ENCODE measurements around the gene ARMC9.
"Not testable (repeated sequence)": the region's sequence is repeated elsewhere in the genome, so short reads cannot be mapped to it uniquely, and the experiment has no call there.

The ARMC9 gene

GRCh38 chr2:231401101-231401500, 202.7 kb downstream of the ARMC9 start:
- DNase-seq = not testable (repeated sequence)

- not testable (repeated sequence) for DNase-seq
Measured at GRCh38 chr2:231403421-231404182, 205.2 kb downstream of the ARMC9 start.

DNA sequence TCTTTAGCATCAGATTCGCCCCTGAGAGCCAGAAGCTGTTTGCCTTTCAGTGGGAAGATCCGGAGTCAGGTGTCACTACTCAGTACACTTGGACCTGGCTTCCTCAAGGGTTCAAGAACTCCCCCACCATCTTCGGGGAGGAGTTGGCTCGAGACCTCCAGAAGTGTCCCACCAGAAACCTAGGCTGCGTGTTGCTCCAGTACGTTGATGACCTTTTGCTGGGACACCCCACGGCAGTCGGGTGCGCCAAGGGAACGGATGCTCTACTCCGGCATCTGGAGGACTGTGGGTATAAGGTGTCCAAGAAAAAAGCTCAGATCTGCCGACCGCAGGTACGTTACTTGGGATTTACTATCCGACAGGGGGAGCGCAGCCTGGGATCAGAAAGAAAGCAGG, 205.8 kb downstream of the ARMC9 start:
- DNase-seq = not testable (repeated sequence)

DNA sequence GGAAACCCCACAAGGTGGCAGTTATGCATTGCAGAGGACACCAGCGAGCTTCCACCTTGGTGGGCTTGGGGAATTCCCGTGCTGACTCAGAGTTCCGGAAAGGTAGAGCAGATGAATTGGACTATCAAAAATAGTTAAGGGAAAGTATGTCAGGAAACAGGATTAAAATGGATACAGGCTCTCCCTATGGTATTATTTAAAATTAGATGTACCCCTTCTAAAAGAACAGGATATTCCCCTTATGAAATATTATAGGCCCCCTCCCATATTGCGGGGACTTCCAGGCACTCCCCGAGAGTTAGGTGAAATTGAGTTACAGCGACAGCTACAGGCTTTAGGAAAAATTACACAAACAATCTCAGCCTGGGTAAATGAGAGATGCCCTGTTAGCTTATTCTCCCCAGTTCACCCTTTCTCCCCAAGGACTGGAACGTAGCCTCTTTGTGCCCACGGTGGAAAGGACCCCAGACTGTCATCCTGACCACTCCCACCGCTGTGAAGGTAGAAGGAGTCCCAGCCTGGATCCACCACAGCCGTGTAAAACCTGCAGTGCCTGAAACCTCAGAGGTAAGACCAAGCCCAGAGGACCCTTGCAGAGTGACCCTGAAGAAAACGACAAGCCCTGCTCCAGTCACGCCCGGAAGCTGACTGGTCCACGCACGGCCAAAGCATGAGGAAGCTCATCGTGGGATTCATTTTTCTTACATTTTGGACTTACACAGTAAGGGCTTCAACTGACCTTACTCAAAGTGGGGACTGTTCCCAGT, 207.4 kb downstream of the ARMC9 start:
- DNase-seq = not testable (repeated sequence)

DNA sequence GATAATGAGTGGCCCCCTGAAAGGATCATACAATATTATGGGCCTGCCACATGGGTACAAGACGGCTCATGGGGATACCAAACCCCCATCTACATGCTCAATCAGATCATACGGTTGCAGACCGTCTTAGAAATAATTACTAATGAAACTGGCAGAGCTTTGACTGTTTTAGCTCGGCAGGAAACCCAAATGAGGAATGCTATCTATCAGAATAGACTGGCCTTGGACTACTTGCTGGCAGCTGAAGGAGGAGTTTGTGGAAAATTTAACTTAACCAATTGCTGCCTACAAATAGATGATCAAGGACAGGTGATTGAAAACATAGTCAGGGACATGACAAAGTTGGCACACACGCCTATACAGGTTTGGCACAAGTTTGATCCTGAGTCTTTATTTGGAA, 209.3 kb downstream of the ARMC9 start:
- DNase-seq = not testable (repeated sequence)

- DNase-seq = not testable (repeated sequence)
Measured at GRCh38 chr2:231408304-231408703, 209.9 kb downstream of the ARMC9 start.

DNA sequence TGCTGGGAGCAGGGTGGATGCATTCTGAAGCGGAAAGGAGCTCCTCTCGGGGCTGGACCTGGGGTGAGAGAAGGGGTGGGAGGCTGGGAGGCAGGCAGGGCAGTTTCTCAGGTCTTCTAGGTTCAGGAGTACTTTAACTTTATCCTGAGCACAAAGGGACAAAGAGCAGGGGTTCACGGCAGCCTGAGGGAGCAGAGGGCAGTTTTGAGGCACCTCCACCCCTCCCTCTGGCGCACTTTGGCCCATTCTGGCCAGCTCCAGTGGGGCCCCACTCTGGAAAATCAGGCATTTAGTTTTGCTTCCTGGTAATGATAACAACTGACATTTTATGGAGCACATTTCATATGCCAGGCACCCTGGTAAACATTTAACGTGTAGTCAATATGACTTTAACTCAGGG, 211.3 kb downstream of the ARMC9 start:
- DNase-seq = no peak

DNA sequence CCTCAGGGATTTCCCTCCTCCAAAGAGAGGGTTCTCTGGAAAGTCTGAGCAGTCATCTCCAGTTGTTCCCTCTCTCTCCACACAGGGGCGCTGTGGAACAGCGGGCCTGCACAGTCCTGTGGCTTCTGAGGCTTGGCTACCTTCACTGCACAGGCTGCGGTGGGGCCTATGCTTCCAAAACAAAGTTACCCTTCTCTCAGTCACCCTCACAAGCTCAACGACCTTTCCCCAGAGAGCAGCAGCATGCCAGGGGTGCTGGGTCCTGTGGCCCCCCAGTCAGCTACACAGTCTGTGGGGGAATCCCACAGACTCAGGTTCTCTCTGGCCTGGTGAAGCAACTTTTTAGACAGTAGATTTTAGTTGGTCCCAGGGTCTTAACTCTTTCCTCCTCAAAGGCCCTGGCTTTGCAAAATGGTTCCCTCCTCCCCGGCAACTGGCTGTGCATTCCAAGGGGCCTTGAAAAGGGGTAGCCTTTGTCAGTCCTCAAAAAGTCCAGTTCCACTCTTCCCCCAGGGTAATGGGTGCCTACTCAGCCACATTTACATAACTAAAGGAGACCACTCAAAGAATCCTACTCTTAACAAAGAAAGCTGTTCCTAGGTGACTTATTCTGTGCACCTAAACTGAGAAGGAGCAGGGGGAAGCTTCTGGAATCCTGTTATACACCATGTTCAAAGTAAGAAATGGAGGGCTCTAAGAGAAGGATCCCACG, 212.0 kb downstream of the ARMC9 start:
- no peak for DNase-seq

GRCh38 chr2:231411237-231411636, 212.8 kb downstream of the ARMC9 start:
- DNase-seq = no peak

DNA sequence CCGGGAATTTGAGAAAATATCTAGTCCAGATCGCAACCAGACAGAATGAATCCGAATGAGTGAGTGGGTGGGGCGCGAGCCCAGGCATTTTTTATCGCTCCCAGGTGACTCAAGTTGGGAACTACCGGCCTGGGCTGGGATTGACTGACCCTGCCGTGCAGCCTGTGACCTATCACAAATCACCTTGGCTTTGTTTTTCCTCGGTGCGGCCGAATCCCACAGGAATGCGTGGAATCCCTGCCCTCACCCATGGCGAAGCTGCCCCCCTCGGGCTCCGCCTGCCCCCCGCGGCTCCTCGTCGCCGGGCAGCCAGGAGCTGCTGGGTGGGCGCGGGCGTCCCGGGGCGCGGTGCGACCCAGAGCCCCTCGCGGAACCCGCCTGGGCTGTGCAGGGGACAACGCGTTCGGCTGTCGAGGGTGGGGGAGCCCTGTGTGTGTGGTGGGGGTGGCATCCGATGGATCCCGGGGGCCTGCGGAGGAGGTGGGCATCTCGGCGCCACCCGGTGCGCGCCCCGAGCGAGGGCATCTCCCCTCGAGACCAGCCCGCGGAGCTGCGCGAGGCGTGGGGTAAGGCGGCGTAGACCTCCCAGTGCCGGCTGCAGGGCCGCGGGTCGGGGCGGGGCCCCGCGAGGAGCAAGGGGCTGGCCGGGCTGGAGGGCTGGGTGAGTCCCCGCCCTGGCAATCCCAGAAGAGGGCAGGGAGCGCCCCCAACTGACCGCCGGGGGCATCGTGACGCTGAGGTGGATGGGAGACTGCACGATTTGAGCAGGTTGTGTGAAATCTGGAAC, 213.6 kb downstream of the ARMC9 start:
- DNase-seq = peak; percentile 63 to 80

- DNase-seq = no peak
Measured at GRCh38 chr2:231412618-231412963, 214.2 kb downstream of the ARMC9 start.

GRCh38 chr2:231413456-231413855, 215.0 kb downstream of the ARMC9 start:
- DNase-seq = no peak

DNA sequence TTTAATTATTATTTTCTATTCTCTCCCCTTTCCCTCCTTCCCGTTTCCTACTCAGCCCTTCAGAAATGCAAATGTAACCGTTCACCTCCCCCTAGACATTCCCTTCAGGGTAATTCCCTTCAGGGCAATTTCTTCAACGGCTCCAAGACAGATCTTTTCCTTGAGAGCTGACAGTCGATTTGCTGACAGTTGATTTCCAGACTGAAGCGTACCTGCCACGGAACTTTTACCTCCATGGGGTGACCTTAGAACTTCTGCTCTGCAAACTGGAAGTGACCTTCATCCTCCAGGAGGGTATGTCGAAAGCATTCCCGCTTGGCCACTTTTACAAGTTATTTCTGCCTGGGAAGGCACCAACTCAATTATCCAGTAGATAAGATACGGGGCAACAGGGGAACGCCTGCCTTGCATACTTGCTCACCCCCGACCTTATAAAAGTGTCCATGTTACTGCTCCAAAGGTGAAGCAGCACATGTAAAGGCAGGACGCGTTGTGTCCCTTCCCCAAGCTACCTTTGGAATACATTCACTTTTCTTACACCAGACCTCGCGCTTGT, 215.6 kb downstream of the ARMC9 start:
- DNase-seq = no peak

GRCh38 chr2:231415029-231415428, 216.6 kb downstream of the ARMC9 start:
- DNase-seq = no peak

DNA sequence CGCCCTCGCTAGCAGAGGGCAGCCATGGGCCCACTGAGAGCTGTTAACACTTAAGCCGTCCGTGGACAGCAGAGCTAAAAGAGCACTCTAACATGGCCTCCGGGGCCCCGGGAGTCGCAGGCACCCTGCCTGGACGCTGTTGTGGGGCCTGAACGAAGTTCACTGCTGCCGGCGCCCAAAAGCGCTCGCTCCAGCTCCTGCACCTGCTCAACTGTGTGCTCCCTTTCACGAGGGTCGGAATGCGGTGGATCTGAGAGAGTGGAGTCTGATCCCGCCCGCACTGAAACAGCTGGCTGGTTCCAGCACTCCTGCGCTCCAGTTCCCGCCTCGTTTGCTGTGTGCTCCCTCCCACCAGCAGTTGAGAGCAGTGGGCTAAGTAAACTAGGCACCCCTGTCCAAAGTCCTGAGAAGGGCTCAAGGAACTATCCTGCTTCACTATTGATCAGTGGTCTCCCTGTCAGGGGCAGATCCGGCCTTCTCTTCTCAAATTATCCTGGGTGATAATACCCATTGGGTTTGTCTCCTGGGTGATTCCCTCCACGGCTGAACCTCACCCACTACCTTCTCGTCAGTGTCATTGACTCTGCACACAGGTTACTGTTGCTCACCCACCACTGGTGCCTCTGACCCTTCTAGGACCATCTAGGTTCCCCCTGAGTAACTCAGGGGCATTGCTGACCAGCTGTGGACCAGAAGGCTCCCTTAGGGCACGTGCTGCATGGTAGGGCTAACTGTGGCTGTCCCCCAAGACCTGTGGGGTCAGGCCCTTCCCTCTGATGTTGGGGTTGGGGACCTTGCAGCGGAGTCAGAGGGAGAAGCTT, 220.6 kb downstream of the ARMC9 start:
- DNase-seq = no peak

- DNase-seq = no peak
Measured at GRCh38 chr2:231421051-231421580, 222.7 kb downstream of the ARMC9 start.

DNA sequence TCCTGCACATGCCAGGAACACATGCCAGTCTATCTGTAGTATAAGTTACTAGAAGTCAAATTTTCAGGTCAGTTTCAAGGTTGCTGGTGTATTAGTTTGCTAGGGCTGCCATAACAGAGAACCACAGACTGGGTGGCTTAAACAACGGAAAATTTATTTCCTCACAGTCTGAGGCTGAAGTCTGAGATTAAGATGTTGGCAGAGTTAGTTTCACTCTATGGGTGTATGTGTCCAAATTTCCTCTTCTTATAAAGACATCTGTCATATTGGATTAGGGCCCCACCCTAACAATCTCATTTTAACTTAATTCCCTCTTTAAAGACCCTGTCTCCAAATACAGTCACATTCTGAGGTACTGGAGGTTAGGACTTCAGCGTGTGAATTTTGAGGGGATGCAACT, 223.6 kb downstream of the ARMC9 start:
- DNase-seq = peak in 1 of 2 experiments; percentile 22

DNA sequence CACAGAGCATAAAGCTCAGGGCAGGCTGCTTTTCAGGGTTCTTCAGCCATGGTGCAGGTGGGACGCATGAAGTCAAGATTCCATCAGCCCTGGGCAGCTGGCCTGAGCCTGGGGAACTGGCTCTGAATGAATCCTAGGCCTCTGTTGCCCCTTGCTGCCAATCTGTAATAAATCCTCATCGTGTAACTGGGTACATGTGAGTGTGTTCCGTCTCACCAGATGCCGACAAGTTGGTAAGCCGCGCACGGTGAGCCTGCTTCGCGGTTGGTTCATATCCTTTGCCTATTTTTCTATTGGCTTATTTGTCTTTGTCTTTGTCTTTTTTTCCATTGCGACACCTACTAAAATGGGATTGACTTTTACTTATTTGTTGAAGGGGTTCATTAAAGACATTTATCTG, 224.7 kb downstream of the ARMC9 start:
- no peak for DNase-seq
